Kidney capillary endothelial cell (primary cell): ENCODE measurements around the gene TEAD1.
A peak's percentile ranks its signal among the peaks of the same experiment; 100 is the strongest.
"Not testable (repeated sequence)": the region's sequence is repeated elsewhere in the genome, so short reads cannot be mapped to it uniquely, and the experiment has no call there.

Experiments
- DNase-seq: peaks from one replicate; pipeline ENCODE4 v3.0.0-alpha.2; 2018; ENCODE audit warnings: low spot score

The TEAD1 gene

GRCh38 chr11:12864316-12865156 lies 190.3 kb downstream of the TEAD1 start:
- no peak for DNase-seq

- DNase-seq: no peak
Observed at GRCh38 chr11:12865863-12866595, 191.8 kb downstream of the TEAD1 start.

- no peak for DNase-seq
Observed at GRCh38 chr11:12867531-12867930, 193.3 kb downstream of the TEAD1 start.

GRCh38 chr11:12868315-12869073 lies 194.3 kb downstream of the TEAD1 start:
- DNase-seq: no peak

- DNase-seq: no peak
Observed at GRCh38 chr11:12871241-12871640, 197.0 kb downstream of the TEAD1 start.

GRCh38 chr11:12871788-12872321 lies 197.6 kb downstream of the TEAD1 start:
- DNase-seq: no peak

GRCh38 chr11:12876340-12876739 lies 202.1 kb downstream of the TEAD1 start:
- no peak for DNase-seq

GRCh38 chr11:12876988-12877387 lies 202.8 kb downstream of the TEAD1 start:
- no peak for DNase-seq

GRCh38 chr11:12877508-12877907 lies 203.3 kb downstream of the TEAD1 start:
- not testable (repeated sequence) for DNase-seq

- no peak for DNase-seq
Observed at GRCh38 chr11:12880327-12880726, 206.1 kb downstream of the TEAD1 start.

- no peak for DNase-seq
Observed at GRCh38 chr11:12882670-12883069, 208.4 kb downstream of the TEAD1 start.

- no peak for DNase-seq
Observed at GRCh38 chr11:12884751-12885318, 210.6 kb downstream of the TEAD1 start.

GRCh38 chr11:12885717-12886239 lies 211.6 kb downstream of the TEAD1 start:
- DNase-seq: peak; percentile 53

GRCh38 chr11:12886508-12886907 lies 212.3 kb downstream of the TEAD1 start:
- no peak for DNase-seq

- DNase-seq: peak; percentile 91
Observed at GRCh38 chr11:12888525-12889158, 214.4 kb downstream of the TEAD1 start.

- no peak for DNase-seq
Observed at GRCh38 chr11:12889243-12889642, 215.0 kb downstream of the TEAD1 start.

GRCh38 chr11:12890476-12890875 lies 216.3 kb downstream of the TEAD1 start:
- DNase-seq: no peak

- peak; percentile 62 for DNase-seq
Observed at GRCh38 chr11:12893787-12894672, 219.8 kb downstream of the TEAD1 start.

- DNase-seq: no peak
Observed at GRCh38 chr11:12897390-12897789, 223.2 kb downstream of the TEAD1 start.

- no peak for DNase-seq
Observed at GRCh38 chr11:12897867-12898266, 223.6 kb downstream of the TEAD1 start.
